HG02642 (cell line): ENCODE data around the gene SFXN4.
A peak's percentile ranks its signal among the peaks of the same experiment; 100 is the strongest.

Experiments used
- ATAC-seq: cut with Tn5 transposase; IDR thresholded peaks from one replicate; pipeline ENCODE4 v1.9.1; 2021; ENCODE audit warnings: mild to moderate bottlenecking; ENCODE audit not compliant: unreplicated experiment, poor library complexity

SFXN4 gene, protein sequence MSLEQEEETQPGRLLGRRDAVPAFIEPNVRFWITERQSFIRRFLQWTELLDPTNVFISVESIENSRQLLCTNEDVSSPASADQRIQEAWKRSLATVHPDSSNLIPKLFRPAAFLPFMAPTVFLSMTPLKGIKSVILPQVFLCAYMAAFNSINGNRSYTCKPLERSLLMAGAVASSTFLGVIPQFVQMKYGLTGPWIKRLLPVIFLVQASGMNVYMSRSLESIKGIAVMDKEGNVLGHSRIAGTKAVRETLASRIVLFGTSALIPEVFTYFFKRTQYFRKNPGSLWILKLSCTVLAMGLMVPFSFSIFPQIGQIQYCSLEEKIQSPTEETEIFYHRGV

DNA sequence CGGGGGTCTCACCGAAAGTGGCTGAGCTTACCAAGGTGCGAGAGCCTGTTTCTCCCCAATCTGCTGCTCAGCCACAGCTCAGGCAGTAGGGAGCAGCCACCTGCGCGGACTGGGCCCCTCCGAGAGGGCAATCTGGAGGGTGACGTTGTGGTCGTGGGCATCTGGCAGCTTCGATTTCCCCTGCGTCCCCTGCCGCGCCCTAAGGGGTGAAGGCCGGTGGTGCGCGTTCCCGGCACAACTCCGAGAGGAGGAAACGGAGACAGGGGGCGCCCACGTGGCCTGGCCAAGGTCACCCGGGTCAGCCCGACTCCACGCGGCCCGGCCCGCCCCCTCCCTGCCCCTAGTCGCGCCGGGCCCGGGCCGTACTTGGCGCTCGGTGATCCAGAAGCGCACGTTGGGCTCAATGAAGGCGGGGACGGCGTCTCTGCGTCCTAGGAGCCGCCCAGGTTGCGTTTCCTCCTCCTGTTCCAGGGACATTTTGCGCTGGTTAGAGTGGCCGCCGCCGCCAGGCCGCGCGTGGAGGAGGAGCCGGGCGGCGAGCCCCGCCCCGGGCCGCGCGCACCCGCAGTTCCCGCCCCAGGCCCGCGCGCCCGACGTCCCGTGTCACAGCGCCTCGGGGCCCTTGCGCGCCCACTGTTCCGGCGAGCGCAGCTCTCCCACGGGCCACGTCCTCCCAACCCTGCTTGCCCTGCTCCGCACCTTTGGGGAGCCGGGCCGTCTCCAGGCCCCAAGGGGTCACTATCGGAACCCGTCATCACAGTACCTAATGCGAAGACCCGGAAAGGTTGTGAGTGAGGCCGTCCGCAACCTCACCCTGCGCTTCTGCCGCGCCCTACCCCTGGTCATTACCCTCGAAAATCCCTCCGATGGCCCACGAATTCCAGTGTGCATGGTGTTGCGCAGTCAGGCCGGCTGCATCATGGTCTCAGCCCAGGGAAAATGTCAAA, at the start of gene SFXN4:
TSS of gene SFXN4 (minus strand) at position 544 of the 947 bp plus-strand sequence. CDS start at position 477, 67 bp downstream.
- peak; percentile 90 for ATAC-seq

DNA sequence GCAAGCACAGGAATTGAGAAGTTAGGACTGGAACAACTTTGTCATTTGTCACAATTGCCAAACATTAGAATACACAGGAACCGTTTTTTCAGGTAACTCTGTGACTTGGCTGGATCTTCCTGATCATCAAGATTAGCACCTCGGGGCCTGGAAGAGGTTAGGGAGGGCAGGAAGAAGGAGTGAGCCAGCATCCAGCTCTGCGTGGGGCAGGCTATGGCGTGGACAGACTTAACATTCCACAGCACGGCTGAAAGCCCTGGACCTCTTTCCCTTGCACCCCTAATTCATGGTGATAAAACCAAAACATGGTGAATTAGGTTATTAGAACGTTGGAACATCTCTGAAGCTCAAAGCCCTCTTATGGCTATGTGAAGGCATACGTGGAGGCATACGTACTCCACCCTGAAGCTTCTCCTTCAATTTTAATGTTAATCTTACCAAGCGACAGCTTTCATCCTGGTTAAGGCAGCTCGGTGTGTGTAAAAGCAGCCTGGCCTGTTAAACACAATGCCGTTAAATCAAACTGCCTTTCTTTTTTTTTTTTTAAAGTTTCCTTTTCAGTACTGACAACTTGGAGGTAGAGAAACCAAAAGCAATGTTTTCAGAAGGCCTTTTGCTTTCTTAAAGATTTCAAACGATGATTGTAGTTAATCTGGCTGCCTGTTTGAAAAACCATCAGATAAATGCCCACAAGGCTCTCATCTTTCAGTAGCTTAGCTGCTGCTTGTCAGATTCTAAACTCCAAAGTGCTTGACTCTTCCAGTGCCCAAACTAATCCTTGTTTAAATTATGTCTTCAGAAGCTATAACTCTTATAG, 46.3 kb upstream of the SFXN4 start:
- ATAC-seq = no peak

DNA sequence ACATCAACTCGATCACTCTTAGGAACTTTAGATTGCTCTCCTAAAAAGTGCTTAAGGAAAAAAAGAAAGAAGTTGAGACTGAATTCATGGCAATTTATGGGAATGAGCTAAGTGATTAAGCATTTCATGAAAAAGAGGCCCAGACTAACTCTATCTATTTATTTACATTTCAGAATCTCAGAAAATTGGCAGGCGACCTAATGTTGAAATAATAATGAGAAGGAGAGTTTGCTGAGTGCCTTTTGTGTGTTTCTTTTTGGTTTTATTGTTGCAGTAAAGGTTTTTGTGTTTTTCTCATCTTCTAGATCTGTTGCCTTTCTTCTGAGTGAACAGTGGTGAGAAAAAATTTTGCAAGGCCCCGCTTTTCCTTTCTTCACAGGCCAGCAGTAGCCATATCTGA, 45.7 kb upstream of the SFXN4 start:
- ATAC-seq = no peak

- ATAC-seq = no peak
Observed at GRCh38 chr10:119210633-119211032, 45.1 kb upstream of the SFXN4 start.

- ATAC-seq = no peak
Observed at GRCh38 chr10:119209736-119210355, 44.3 kb upstream of the SFXN4 start.

DNA sequence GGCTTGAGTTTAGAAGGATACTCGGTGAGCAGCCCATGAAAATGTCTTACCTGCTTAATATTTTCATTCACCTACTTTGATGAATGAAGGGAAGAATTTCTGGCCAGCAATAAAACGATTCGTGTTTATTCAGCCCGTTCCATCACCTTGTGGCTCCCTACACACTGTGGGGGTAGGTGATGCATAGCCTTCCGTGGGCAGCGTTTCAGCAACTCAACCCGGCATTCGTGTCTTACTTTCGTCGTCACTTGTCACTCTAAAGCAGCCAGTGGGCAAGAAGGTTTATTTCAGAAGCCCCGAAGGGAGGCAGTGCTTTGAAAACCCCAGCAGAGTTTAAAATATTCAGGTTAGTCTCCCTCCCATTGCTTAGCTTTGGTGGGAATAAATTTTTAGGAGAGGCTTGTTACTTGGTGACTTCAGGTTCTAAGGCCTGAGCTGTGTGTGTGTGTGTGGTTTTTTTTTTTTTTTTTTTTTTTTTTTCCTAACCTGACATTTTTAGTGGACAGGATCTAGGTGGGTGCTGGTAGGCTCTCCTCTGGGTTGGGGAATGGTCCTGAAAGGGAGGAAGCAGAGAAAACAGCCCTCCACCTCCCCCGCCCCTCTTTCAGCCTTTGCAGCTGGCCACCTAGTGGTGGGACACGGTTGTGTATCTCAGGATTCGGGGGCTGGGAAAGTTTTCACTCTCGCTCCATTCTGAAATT, 43.7 kb upstream of the SFXN4 start:
- no peak for ATAC-seq

DNA sequence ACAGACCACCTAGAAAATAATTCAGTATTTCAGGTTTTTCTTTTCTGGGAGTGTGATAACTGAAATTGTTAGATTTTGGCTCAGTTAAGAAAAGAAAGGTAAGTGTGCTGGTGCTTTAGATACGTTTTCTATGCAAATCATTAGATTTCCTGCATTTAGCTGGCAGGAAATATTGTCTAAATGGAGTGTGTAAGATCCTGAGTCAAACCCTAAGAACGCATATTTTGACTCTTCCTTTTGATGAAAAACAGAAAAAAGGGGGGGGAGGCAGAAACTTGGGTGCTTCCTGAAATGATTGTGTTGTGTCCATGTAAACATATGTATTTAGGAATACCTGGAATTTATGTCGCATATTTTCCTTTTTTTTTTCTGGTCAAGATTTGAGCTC, 43.0 kb upstream of the SFXN4 start:
- ATAC-seq = no peak

DNA sequence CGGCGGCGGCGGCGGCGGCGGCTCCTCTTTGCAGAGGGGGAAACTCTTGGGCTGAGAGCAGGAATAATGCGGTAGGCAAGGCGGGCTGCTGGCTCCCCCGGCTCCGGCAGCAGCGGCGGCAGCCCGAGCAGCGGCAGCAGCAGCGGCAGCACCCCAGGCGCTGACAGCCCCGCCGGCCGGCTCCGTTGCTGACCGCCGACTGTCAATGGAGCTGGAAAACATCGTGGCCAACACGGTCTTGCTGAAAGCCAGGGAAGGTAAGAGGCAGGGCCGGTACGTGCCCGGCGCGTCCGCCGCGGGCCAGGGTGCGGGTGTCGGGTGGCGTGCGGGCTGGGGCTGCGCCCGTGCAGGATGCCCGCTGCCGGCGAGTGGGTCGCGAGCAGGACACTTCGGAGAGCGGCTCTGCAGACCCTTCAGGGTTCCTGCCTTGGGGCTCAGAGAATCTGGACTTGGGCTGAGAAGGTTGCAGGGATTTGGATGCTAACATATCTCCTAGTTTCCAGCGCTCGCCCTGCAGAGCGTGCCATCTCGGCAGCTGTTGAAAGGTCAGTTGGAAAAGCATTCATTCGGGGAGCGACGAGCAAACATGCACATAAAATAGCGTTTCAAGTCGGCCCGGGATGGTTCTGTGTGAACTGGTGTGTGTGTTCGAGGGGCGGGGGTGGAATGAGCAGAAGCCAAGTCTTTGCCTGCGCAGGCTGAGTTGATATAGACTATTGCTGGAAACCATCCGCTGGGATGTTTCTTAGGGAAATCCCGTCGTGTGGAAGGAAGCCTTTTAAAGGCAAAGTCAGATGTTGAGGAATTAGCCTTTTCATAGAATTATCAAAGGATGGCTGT, 42.4 kb upstream of the SFXN4 start:
- ATAC-seq = peak; percentile 15

GRCh38 chr10:119207366-119207666, 41.8 kb upstream of the SFXN4 start, which contains the start of gene GRK5:
GRK5 (plus strand) TSS chr10:119207571; CDS start chr10:119207918, 347 bp downstream.
- ATAC-seq = peak; percentile 80

DNA sequence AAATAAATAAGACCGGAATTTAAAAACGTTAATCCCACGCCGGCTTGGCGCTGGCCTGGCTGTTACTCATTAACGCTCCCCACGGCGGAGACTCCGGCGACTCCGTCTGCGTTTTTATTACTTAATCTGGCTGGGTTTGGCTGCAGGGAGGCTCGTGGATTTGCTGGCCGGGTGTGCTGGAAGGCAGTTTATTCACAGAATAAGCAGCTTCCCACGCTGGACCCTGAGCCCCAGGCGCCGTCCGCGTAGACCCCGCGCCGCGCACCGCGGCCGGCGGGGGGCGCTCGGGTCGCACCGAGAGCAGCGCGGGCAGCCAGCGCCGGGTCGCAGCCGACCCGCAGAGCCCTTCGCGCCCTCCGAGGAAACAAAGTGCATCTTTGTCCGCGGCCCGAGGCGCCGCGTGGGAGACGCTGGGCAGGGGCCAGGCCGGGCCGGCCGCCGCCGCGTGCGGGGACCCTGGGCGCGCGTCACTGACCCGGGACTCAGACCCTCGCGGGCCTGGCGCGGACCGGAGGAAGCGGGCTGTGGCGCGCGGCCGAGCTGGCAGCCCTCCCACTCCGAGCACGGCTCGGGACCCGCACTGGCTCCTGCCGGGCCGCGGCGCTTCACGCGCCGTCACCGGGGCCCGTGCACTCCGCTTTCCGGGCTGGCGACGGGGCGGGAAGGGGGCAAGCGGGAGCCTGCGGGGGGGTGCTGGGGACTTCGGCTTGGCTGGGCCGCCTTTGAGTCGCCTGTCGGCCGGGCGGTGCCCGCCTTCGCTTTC, 41.3 kb upstream of the SFXN4 start:
- peak; percentile 58 for ATAC-seq

DNA sequence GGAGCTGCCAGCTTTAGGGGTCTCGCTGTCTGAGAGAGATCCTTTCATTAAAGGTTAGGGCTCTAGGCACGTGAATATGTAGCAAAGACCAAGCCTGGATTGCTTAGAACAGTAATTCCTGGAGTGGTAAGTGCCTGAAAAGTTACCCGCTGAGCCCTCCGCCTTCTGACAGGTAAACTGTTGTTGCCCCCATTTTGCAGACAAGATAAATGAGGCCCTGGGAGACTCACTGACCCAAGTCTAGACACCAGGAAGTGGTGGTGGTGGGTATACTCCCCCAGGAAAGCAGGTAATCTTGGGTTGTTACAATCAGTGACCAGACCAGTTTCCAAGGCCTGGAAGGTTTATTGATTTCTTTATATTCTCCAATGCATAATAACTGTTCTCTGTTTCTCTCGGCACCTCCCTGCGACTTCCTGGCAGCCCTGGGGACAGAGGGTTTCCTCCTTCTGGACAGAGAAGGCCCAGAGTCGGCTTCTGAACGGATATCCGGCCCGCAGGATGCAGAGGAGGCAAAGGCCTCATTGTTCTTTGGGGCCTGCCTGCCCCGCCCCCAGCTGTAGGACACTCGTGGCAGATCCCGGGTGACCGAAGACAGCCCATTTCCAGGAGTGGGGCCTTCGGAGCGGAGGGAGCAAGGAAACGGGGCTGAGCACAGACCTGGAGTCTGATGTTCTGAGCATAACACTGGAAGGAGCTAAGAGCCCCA, 40.5 kb upstream of the SFXN4 start:
- peak; percentile 23 for ATAC-seq

DNA sequence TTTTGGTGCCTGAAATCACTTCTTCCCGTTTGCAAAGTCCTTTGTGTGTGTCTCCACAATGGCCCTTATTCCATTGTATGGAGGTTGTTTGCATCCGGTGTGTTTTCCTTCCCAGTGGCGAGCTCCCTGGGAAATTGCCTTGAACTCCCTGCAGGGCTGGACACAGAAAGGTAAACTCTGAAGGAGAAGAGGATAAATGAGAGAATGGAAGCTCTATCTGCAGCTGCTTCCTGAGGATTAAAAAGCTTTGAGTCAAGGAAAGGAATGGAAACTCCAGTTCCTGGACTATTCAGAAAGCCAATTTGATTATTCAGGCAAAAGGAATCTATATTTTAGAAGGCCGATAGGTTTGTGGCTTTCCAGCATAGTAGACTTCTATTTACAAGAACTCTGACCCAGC, 37.5 kb upstream of the SFXN4 start:
- ATAC-seq = no peak

GRCh38 chr10:119201233-119201632, 35.7 kb upstream of the SFXN4 start:
- ATAC-seq = no peak

- no peak for ATAC-seq
Observed at GRCh38 chr10:119199231-119199992, 33.9 kb upstream of the SFXN4 start.

DNA sequence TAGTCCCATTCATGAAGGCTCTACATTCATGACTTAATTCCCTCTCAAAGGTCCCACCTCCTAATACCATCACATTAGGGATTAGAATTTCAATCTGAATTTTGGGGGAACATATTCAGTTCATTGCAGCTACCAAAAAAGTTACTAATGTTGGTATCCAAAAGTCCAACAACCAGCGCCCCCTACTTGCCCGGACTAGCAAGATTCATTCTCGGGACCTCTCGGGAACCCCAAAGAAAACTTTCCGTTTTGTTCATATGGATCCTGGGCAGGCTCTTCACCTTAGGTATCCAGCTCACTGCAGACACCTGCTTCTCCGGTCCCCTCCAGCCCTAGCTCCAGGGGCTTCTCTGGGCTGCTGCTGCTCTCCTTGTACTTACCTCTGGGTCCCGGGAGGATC, 32.9 kb upstream of the SFXN4 start:
- no peak for ATAC-seq

GRCh38 chr10:119197921-119198320, 32.4 kb upstream of the SFXN4 start:
- no peak for ATAC-seq

DNA sequence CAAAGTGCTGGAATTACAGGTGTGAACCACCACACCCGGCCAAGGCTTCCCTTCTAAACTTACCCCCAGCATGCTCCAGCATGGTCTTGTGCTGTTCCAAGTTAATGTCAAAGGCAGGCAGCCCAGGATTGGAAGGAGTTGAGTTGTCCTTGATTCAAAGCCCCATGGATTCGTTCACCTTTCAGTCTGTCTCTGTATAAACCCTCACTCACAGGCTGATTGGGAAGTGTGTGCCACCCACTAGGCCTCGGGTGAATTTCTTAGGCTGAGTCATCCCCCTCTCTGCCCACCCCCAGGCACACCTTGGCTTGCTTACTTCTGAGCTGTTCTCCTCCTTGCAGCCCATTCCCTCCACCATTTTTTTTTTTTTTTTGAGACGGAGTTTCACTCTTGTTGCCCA, 26.4 kb upstream of the SFXN4 start:
- ATAC-seq = no peak
